UCSD-AML1 (cell line): ENCODE results near the gene PGM2L1.
"Not testable (repeated sequence)": the region's sequence is repeated elsewhere in the genome, so short reads cannot be mapped to it uniquely, and the experiment has no call there.

ENCODE experiments used
- DNase-seq: peaks from one replicate; lab custom pipeline; 2025; ENCODE audit not compliant: unreplicated experiment; lab: John Stamatoyannopoulos, UW

PGM2L1 gene

DNA sequence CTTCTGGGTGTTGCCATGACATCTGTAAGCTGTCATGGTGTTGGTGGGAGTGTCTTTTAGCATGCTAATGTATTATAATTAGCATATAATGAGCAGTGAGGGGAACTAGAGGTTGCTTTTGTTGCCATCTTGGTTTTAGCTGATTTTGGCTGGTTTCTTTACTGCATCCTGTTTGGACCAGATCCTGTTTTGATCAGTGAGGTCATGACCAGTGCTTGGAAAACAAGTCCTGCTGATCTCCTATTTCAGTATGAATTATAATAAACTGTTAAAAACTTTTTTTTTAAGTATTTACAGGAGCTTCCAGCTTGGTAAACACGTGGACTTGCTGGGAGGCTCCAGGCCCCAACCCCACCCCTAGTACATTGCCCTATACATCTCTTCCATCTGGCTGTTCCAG is 56.3 kb downstream of the PGM2L1 start:
- no peak for DNase-seq

- DNase-seq: no peak
Measured at GRCh38 chr11:74339619-74340018, 58.6 kb downstream of the PGM2L1 start.

GRCh38 chr11:74338963-74339362 is 59.3 kb downstream of the PGM2L1 start:
- DNase-seq: no peak

- DNase-seq: no peak
Measured at GRCh38 chr11:74333193-74333592, 65.0 kb downstream of the PGM2L1 start.

- DNase-seq: no peak
Measured at GRCh38 chr11:74332291-74332690, 65.9 kb downstream of the PGM2L1 start.

- DNase-seq: not testable (repeated sequence)
Measured at GRCh38 chr11:74331000-74331399, 67.2 kb downstream of the PGM2L1 start.

GRCh38 chr11:74330075-74330858 is 68.0 kb downstream of the PGM2L1 start:
- DNase-seq: no peak

DNA sequence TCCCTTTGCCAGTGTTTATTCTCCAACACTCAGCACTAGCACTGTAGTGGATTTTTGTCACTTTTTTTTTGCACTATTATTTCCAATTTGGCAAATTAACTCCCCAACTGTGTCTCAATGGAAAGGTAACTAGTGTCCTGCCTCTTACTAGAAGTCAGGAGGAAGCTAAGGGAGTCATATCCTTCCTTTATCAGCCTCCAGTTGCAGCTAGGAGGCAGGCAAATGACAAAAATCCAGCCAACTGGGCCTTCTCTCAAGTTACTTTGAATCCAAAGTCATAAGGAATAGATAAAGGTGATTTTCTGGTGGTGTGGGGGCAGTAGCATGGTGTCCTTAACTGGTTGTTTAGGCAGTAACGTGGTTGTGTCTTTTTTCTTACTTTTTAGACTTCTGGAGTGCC is 71.2 kb downstream of the PGM2L1 start:
- DNase-seq: no peak

DNA sequence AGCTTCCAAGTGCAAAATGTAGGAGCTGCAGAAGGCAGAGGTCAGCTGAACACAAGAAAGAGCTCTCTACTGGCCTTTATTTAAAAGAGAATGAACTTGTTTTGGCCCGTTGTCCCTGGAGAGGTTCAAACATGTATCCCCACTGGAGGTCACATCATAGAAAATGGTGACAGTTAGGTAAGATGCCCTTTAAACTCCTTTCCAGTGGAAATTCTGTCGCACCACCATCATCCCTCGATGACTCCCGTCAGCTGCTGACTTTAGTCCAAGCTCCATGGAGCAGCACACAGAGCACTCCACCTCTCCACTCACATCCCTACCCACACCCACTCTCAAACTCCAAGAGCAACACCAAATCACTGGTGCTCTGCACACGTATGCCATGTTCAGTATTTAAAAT is 71.6 kb downstream of the PGM2L1 start:
- DNase-seq: no peak

DNA sequence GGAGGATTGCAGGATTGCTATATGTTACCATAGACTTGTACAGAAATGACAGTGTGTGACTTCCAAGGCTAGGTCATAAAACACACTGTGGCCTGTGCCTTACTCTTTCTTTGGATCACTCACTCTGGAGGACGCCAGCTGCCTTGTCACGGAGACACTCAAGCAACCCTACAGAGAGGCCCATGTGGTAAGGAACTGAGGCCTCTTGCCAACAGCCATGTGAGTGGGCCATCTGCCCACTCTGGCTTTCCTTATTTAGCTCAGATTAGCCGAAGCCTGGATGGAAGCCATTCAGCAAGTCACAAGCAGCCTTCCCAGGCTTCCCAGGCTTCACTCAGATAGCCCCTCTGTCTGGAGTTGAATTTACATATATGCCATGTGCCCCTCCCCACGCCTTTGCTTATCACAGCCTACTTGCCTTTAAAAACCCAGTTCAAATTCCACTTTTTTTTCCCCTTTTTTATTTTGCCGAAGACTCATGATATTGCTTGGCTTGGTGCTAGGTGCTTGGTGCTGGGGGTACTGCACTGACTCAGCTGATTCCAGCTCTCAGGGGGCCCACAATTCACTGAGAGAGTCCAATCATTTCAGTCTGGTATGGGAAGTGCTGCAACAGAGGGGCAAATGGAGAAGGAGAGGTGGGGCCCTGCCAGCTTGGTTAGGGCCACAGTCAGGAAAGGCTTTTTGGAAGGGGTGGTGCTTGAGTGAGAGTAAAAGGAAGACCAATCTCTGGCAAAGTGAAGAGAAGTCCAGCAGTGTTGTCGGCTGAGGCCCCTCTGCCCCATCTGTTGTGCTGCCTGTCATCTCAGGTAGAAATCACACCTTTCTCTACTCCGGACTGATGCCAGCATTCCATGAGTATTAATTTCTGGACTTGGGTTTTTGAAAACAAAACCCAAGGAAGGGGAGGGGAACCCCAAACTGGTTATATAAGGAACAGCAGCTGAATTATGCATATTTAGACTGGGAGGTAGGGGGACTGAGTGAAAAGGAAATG is 72.3 kb downstream of the PGM2L1 start:
- DNase-seq: no peak

- DNase-seq: no peak
Measured at GRCh38 chr11:74322667-74323066, 75.6 kb downstream of the PGM2L1 start.

DNA sequence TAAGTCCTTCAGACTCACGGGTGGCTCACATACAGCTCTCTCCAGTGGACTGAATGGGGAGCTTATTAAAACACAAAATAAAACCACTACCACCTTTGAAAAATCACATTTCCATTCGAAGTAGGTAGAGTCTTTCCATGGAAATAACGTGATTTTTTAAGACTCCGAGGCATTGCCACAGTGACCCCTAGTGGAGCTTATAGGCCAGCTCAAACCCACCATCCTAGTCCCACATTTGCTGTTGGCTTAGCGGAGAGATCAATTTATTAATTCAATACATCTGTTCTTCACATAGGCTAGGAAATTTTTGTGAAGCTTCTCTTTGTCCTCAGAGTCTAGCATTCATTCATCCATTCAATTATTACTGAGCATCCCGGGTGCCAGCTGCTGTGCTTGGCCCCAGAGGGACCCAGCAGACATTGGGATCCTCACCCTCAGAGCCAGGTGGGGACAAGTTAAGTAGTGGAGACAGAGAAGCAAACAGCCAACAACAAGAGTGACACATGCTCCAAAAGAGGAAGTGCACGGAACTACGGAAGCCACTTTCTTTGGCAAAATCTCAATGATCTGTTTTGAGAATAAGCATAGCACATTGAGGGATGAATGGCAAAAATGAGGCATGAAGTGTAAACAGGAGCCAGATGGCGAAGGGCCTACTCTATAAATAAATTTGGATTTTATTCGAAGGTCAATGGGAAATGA is 76.6 kb downstream of the PGM2L1 start:
- no peak for DNase-seq

GRCh38 chr11:74320538-74320937 is 77.7 kb downstream of the PGM2L1 start:
- DNase-seq: no peak

DNA sequence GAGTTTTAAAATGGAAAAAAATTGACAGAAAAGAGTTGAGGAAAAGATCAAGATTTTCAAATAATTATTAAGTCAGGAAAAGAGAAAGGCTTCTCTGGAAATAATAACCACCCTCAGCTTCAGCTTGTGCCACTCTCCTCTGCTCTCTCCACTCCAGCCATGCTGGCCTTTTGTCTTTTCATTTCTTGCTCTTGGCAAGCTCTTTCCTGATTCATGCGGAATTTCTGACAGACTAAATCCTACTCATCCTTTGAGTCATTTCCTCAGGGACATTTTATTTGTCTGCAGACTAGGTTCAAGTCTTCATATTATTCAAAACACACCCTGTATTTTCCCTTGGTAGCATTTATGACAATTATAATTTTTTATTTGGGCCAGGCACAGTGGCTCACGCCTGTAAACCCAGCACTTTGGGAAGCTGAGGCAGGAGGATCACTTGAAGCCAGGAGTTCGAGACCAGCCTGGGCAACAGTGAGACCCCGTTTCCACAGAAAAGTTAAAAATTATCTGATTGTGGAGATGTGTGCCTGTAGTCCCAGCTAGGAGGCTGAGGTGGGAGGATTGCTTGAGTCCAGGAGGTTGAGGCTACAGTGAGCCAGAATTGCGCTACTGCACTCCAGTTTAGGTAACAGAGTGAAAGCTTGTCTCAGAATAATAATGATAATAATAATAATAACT is 79.0 kb downstream of the PGM2L1 start:
- no peak for DNase-seq

DNA sequence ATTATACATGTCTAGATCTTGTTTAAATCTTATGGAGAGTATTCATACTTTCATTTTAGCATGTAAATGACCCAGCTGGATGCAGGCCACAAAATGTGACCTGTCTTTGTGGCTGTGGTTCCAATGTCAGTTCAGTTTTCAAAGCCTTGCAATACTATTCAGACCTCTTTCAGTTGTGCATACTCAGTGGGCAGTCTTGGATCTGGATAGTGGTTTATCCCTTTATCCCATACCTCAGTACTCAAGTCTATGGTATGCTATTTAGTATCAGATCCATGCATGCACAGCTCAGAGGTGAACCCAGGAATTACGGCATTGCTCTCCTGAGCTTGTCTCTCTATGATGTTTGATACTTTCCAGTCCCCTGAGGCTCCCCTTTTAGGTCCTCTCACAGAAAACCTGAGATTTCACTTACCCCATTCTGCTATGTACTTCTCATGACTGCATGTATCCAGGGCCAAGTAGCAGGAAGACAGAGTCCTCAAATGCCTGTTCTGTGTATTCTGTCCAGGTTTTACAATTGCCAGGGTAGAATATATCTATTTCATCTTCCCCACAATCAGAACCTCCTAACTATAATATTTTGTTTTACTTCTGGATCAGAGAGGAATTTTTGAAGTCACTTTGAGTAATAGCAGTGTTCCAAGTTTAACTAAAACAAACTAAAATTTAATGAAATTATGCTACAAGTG is 79.8 kb downstream of the PGM2L1 start:
- DNase-seq: no peak

- no peak for DNase-seq
Measured at GRCh38 chr11:74316772-74317505, 81.3 kb downstream of the PGM2L1 start.

DNA sequence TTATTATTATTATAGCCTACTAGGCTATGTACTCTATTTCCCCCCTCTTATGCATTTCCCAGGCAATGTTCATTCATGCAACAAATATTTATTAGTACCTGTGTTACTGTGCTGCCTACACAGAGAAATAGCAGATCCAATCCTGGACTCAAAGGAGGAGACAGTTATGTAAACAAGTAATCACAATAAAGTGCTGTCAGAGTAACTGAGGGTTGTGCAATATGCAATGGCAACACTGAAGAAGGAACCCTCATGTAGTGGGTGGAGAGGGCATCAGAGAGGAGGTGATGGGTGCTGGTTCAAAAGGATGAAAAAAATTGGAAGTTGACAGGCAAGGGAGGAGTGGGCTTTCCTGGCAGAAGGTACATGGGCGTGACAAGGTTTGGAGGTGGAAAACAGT is 85.9 kb downstream of the PGM2L1 start:
- no peak for DNase-seq

DNA sequence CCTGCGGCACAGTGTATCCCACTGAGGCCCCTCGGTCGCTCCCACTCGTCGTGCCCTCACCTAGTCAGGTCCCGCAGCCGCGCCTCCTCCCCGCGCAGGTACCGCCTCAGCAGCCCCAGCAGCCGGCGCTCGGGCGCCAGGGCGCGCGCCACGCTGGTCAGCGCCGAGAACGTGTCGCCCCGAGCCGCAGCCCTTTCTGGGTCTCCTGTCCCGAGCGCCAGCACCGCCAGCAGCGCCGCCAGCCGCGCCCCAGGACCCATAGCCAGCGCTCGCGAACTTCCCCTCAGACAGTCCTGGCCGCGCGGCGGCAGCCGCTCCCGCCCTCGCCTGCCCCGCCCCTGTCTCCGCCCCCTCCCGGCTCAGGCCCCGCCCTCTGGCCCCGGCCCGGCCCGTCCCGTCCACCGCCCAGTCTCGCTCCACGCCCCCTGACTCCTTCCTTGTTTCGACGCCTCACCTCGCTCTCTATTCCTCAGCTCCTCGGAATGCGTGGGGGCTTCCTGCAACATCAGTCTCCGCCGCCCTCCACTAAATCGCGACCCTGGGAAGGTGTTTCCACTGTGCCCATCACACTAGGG is 86.8 kb downstream of the PGM2L1 start, which contains the start of gene P4HA3:
Gene P4HA3 (minus strand): TSS at position 289 of the 575 bp plus-strand sequence. CDS start 29 bp downstream, at position 260.
- no peak for DNase-seq

DNA sequence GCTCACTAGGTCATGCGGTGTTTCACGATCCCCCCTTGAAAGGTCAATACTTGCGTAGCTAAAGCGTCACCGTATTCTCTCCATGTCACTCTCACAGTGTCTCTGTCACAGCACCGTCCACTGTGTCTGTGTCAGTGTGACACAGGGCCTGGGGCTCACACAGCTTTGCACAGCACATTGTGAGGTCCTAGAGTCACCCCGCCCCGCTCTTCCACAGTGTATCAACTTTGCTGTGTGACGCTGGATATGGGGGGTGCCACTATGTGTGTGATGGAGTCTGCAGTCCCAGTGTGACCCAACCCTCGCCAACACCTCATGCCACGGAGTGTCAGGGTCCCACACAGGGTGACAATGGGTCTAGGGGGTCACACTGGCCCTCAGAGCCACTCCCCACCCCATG is 87.4 kb downstream of the PGM2L1 start:
- no peak for DNase-seq
